ENCODE measurements around the gene SLC6A6.

SLC6A6 gene

GRCh38 chr3:14366915-14367823, 35.2 kb upstream of the SLC6A6 start:
- Histone ChIP-seq H3K4me3 (ENCODE audit: insufficient read depth, low read length, poor library complexity, severe bottlenecking) (no peak overlapping the region), H3K4me2 (ENCODE audit: low read depth, low read length, poor library complexity, severe bottlenecking) (no peak overlapping the region), H3F3A (ENCODE audit: insufficient read depth) (no peaks in the 10 kb centered on the region), H3K79me2 (ENCODE audit: insufficient read depth, low read length) (no peaks in the 10 kb centered on the region), H3K27ac (ENCODE audit: low read depth, low read length) (no peak overlapping the region), H3K9ac (ENCODE audit: low read length) (no peak overlapping the region), H3K36me3 (ENCODE audit: low read length) (no peaks in the 10 kb centered on the region), H3K9me3 (ENCODE audit: insufficient read depth, low read length) (no peaks in the 10 kb centered on the region), H3K9me2 (replicated peaks; ENCODE audit: insufficient read depth, low read length) (no peaks in the 10 kb centered on the region), H2AFZ (ENCODE audit: low read depth, low read length, severe bottlenecking) (no peak overlapping the region), H4K20me1 (ENCODE audit: low read depth, low read length) (no peaks in the 10 kb centered on the region), H3K27me3 (ENCODE audit: low read length) (no peaks in the 10 kb centered on the region)
- TF ChIP-seq CTCF (IDR thresholded peaks at IDR 0.05; ENCODE audit: insufficient read depth, low read length, poor library complexity, severe bottlenecking) (no peak), EZH2phosphoT487 (conservative IDR thresholded peaks at IDR 0.05; ENCODE audit: low read length) (no peak)

- H3K9ac ChIP-seq (ENCODE audit: low read length) = no peak overlapping the region
- no peaks in the 10 kb centered on the region for H3K9me3 ChIP-seq (ENCODE audit: insufficient read depth, low read length)
- H3K79me2 ChIP-seq (ENCODE audit: insufficient read depth, low read length) = no peaks in the 10 kb centered on the region
- H3K27me3 ChIP-seq (ENCODE audit: low read length) = no peaks in the 10 kb centered on the region
- H3K36me3 ChIP-seq (ENCODE audit: low read length) = no peaks in the 10 kb centered on the region
- H3K4me2 ChIP-seq (ENCODE audit: low read depth, low read length, poor library complexity, severe bottlenecking) = no peak overlapping the region
- H3K9me2 ChIP-seq (replicated peaks; ENCODE audit: insufficient read depth, low read length) = no peaks in the 10 kb centered on the region
- H3K4me3 ChIP-seq (ENCODE audit: insufficient read depth, low read length, poor library complexity, severe bottlenecking) = no peak overlapping the region
- H4K20me1 ChIP-seq (ENCODE audit: low read depth, low read length) = no peaks in the 10 kb centered on the region
- H3K27ac ChIP-seq (ENCODE audit: low read depth, low read length) = no peak overlapping the region
- H2AFZ ChIP-seq (ENCODE audit: low read depth, low read length, severe bottlenecking) = no peak overlapping the region
- TF ChIP-seq EZH2phosphoT487 (conservative IDR thresholded peaks at IDR 0.05; ENCODE audit: low read length) = no peak
- TF ChIP-seq CTCF (IDR thresholded peaks at IDR 0.05; ENCODE audit: insufficient read depth, low read length, poor library complexity, severe bottlenecking) = no peak
- H3F3A ChIP-seq (ENCODE audit: insufficient read depth) = no peaks in the 10 kb centered on the region
Measured at GRCh38 chr3:14368146-14368545, 34.3 kb upstream of the SLC6A6 start.

GRCh38 chr3:14368885-14369284, 33.5 kb upstream of the SLC6A6 start:
- H3K4me3 ChIP-seq (ENCODE audit: insufficient read depth, low read length, poor library complexity, severe bottlenecking) = no peak overlapping the region
- H3F3A ChIP-seq (ENCODE audit: insufficient read depth) = no peaks in the 10 kb centered on the region
- no peaks in the 10 kb centered on the region for H3K9me3 ChIP-seq (ENCODE audit: insufficient read depth, low read length)
- no peaks in the 10 kb centered on the region for H4K20me1 ChIP-seq (ENCODE audit: low read depth, low read length)
- no peaks in the 10 kb centered on the region for H3K79me2 ChIP-seq (ENCODE audit: insufficient read depth, low read length)
- TF ChIP-seq CTCF (IDR thresholded peaks at IDR 0.05; ENCODE audit: insufficient read depth, low read length, poor library complexity, severe bottlenecking) = no peak
- no peak for TF ChIP-seq EZH2phosphoT487 (conservative IDR thresholded peaks at IDR 0.05; ENCODE audit: low read length)
- H2AFZ ChIP-seq (ENCODE audit: low read depth, low read length, severe bottlenecking) = no peak overlapping the region
- H3K9me2 ChIP-seq (replicated peaks; ENCODE audit: insufficient read depth, low read length) = no peaks in the 10 kb centered on the region
- H3K27ac ChIP-seq (ENCODE audit: low read depth, low read length) = no peak overlapping the region
- no peak overlapping the region for H3K4me2 ChIP-seq (ENCODE audit: low read depth, low read length, poor library complexity, severe bottlenecking)
- no peaks in the 10 kb centered on the region for H3K36me3 ChIP-seq (ENCODE audit: low read length)
- no peak overlapping the region for H3K9ac ChIP-seq (ENCODE audit: low read length)
- no peaks in the 10 kb centered on the region for H3K27me3 ChIP-seq (ENCODE audit: low read length)

Measured in SU-DHL-6 (cell line).